ENCODE results near the gene TMCO1.

GRCh38 chr1:165762725-165763124 lies 5.9 kb downstream of the TMCO1 start:
- no peak for TF ChIP-seq POLR2A (IDR thresholded peaks at IDR 0.05; ENCODE audit: low read length)
- TF ChIP-seq GATA1 (IDR thresholded peaks at IDR 0.05; ENCODE audit: low read depth, low read length): no peak

Measured in erythroblast (primary cell).